ENCODE results near the gene MCL1.
A peak's percentile ranks its signal among the peaks of the same experiment; 100 is the strongest.

Gene MCL1

DNA sequence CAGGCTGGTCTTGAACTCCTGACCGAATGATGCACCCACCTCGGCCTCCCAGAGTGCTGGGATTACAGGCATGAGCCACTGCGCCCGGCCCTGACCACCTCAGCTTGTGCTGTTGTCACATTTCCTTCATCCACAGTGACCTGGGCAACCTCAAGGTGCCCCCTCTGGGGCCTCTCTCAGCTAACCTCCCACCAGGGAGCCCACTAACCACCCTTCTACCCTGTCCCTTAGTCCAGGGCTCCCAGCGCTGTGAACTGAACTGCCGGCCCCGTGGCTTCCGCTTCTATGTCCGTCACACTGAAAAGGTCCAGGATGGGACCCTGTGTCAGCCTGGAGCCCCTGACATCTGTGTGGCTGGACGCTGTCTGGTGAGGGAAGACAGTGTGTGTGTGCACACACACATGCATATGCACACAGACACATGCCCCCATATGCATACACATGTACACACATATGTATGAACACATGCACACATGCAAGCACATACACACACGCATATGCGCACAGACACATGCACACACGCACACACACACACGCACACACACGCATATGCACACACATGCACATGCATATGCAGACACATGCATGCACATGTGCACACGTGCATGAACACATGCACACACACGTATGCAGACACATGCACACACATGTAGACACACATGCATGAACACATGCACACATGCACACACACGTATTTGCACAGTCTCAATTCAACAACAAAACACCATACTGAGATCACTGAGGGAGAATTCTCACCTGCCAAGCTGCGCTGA, 24.0 kb downstream of the MCL1 start:
- DNase-seq: no peak

DNA sequence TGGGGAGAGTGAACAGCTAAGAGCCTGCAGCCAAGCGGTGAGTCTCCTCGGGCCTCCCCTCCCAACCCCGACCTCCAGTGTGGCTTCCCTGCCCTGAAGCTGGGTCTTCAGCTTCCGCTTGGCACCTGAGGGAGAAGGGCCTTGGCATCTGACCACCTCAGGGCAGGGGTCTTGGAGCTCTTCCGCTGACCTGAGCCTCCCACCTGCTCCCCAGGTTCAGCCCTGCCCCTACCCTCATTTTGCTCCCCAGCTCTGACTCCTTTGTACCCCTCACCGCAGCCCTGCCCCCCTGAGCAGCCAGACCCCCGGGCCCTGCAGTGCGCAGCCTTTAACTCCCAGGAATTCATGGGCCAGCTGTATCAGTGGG, 25.3 kb downstream of the MCL1 start:
- no peak for DNase-seq

DNA sequence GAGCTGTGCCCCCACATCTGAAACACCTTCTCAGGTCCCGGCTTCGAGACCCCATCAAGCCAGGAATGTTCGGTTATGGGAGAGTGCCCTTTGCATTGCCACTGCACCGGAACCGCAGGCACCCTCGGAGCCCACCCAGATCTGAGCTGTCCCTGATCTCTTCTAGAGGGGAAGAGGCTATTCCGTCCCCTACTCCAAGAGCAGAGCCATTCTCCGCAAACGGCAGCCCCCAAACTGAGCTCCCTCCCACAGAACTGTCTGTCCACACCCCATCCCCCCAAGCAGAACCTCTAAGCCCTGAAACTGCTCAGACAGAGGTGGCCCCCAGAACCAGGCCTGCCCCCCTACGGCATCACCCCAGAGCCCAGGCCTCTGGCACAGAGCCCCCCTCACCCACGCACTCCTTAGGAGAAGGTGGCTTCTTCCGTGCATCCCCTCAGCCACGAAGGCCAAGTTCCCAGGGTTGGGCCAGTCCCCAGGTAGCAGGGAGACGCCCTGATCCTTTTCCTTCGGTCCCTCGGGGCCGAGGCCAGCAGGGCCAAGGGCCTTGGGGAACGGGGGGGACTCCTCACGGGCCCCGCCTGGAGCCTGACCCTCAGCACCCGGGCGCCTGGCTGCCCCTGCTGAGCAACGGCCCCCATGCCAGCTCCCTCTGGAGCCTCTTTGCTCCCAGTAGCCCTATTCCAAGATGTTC, 25.9 kb downstream of the MCL1 start:
- no peak for DNase-seq

DNA sequence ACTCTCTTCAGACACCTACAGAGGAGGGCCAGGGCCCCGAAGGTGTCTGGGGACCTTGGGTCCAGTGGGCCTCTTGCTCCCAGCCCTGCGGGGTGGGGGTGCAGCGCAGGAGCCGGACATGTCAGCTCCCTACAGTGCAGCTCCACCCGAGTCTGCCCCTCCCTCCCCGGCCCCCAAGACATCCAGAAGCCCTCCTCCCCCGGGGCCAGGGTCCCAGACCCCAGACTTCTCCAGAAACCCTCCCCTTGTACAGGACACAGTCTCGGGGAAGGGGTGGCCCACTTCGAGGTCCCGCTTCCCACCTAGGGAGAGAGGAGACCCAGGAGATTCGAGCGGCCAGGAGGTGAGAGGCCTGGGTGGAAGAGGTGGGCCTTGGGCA, 26.5 kb downstream of the MCL1 start:
- no peak for DNase-seq

DNA sequence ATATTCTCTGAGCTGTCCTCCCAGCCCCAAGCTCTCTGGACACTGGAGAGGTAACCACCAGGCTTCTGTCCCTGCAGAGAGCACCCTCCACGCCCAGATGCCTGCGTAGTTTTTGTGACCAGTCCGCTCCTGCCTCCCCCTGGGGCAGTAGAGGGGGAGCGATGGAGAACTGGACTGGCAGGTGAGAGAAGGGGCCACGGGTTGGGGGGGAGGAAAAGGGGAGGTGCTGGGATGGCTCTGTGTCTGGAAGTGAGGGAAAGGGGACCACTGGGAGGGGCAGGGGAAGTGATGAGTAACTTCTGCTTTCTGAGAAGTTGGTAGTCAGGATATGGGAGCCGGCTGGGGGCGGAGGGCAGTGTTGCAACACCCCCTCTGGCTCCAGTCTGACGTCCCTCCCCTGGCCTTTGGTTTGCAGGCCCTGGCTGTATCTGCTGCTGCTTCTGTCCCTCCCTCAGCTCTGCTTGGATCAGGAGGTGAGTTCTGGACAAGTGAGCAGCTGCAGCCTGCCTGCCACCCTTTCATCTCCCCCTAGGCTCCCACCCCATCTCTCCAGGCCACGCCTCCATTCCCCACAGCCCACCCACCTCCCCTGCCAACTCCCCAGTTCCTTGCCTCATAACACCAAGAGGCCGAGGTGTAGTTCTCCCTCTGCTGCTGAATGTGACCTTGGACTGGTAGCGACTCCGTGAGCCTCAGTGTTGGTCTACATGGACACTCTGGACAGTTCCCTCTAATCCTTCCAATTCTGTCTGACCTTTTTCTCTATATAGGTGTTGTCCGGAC, 27.1 kb downstream of the MCL1 start:
- DNase-seq: no peak

DNA sequence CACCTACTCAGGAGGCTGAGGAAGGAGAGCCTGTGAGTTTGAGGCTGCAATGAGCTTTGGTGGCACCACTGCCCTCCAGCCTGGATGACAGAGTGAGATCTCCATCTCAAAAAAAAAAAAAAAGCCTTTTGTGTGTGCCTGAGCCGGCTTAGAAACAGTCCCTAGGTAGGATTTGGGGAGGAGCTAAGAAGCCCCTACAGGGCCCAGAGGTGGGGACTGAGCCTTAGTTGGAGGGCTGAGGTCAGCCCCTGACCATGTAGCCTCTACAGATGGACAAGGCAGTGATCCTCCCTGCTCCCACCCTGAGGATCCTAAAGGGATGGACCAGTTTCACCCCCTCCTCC, 27.7 kb downstream of the MCL1 start:
- no peak for DNase-seq

DNA sequence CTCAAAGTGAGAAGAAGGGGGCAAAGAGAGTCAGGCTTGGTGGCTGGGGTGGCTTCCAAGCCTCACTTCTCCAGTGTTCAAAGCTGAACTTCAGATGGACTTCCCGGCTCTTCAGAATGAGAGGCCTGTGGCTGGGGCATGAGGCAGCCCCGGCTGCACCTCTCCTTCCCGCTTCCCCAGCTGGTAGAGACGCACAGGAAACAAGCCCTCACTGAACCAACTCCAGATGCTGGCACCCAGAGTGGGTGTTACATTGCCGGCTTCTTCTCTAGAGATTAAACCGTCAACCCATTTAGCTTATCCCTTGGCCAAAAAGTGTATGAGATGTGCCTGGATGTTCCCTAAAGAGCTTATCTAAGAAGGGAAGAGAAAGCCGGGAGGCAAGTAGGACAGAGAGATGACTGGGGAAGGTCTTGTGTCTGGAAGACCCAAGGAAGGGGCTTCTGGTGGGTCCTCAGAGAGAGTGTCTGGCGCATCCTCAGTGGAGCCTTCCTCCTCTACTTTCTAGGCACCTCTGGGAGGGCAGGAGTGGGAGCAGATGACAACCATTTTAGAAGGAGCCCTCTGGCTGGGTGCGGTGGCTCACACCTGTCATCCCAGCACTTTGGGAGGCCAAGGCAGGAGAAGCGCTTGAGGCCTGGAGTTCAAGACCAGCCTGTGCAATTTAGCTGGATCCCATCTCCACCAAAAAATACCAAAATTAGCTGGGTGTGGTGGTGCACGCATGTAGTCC, 28.2 kb downstream of the MCL1 start:
- no peak for DNase-seq

DNA sequence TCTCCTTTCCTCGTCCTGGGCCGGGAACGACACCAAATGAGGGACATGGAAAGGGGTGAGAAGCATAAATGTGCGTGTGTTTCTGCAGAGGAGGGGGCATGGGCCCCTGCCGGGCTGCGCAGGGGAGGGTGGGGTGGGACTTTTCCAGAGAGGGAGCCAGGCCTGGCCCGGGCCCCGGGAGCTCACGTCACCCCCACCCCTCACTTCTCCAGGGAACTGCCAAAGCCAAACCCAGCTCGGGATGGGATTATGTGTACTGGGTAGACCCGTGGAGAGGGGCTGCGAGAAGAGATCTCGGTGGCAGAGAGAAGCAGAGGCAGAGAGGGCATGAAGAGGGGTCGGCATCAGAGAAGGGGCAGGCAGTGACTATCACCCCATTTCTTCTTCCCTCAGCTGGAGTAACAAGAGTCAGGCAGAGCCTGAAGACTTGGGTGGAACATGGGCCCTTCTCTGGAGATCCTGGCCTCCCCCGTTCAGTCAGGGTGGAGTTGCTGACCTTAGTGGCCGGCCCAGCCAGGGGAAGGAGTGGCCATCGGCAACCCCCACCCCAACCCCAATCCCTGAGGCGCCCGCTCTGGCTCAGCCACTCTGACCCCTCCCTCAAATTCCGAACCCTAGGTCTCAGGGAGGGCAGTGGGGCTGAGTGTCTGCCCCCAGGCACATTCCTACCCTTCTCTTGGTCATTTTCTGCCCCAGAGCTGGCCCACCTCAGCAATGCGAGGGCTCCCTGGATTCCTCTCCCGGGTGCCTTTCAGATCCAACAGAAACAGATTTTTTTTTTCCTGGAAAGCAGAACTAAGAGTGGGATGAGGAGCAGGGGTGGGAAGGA, 29.0 kb downstream of the MCL1 start:
- no peak for DNase-seq

DNA sequence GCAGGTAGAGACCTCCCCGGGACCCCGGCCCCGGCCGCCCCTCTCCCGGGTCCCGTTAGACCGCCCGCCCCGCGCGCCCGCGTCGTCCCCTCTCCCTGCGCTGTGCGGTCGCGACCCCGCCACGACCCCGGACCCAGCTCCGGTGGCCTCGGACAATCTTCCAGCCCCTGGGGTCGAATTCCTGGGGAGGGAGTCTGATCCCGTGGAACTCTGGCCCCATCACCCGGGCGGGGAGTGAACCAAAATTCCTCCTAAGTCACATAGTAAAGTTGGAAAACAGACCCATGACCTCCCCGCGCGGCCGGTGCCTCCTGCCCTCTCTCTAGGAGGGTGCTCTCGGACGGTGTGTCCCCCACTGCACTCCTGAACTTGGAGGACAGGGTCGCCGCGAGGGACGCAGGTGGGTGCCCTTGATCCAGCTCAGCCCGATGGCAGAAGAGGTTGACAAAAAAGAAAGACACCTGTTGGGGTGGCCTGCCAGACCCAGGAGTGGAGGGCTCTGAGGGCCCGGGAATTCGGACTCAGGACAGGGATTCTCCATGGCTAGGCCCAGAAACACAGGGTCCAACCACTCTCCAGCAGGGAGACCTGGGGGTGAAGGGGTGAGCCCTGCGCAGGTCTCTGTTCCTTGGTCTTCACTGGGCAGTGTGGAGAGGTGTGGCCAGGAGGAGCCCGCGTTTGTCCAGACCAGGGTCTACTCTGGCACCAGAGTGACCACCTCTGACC, 29.8 kb downstream of the MCL1 start:
- DNase-seq: no peak

DNA sequence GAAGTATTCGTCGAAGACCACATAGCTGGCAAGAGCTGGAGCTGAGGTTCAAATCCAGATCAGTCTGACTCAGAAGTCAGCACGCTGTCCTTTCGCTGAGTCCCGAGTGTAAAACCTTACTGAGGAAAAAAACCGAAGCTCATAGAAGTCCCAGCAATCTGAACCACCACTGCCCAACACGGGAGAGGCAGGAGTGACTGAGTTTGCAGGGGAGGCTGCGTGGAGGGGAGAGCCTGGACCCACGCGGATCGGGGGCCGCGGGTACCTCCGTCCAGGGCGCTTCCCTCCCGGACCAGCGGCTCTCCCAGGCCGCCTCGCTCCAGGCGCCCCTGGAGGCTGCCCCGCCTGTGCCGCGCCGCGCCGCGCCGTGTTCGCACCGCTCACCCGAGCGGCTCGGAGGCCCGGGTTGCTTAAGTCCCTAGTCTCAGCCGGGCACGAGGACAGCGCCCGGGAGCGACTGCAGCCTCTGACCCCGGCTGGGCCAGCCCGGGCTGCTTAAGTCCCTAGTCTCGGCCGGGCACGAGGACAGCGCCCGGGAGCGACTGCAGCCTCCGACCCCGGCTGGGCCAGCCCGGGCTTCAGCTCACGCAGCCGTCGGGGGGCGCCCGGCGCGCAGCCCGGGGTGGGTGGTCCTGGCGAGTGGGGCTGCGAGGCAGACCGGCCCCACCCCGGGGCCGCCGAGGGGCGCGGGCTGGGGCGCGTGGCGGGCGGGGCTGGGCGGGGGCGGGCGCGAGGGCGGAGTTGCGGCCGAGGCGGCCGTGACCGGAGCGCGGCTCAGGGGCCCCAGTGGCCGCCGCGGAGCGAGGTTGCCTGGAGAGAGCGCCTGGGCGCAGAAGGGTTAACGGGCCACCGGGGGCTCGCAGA, 30.5 kb downstream of the MCL1 start, which contains the start of gene ADAMTSL4:
ADAMTSL4 (plus strand) TSS at position 777 of the 864 bp plus-strand sequence. CDS start 2,881 bp downstream, outside the sequence.
- no peak for DNase-seq

DNA sequence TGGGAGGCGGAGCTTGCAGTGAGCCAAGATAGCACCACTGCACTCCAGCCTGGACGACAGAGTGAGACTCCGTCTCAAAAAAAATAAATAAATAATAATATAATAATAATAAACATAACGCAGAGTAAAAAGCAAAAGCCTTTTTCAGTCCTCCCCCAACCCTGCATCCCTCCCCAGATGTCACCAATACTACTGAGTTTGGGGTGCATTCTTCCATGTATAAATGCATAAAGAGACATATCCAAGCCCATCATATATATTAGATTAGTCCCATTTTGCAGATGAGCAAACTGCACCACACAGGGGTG, 31.1 kb downstream of the MCL1 start:
- no peak for DNase-seq

DNA sequence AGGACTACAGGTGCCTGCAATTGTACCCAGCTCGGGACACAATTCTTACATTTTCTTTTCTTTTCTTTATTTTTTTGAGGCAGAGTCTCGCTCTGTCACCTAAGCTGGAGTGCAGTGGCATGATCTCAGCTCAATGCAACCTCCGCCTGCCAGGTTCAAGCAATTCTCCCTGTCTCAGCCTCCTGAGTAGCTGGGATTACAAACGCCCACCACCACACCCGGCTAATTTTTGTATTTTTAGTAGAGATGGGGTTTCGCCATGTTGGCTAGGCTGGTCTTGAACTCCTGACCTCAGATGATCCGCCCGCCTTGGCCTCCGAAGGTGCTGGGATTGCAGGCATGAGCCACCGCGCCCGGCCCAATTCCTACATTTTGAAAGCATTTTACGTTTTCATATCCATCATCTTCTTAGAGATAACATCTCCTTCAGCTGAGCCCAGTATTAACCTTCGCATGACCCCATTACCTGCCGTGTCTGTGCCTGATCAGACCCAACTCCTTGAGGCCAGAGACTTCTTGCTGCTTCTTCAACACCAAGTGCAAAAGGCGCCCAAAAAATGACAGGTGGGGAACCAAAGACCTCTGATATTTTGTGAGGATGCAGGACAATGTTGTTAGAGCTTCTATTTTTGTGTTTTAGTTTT, 33.0 kb downstream of the MCL1 start:
- DNase-seq: no peak

DNA sequence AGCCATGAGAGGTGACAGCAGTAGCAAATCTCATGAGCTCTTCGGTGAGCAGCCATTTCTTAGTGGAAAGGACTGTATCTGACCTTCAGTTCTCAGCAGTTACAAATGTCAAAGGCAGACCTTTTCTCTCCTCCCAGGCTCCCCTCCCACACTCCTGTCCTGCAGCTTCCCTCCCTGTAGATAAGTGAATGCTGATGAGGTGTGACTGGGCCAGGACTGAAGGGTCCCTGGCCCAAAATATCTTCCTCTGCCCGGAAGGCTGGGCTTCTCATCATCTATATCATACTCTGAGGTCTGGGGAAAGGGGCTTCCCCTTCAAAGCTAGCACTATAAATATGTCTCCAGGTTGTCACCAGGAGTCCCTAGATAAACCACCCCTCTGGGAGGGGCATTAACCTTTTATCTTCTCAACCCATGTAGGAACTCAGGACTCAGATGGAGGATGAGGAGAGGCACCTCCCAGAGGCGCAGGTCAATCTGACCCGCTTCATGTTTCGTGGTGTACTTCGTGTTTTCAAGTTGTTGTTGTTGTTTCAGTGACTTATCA, 33.9 kb downstream of the MCL1 start:
- DNase-seq: no peak

DNA sequence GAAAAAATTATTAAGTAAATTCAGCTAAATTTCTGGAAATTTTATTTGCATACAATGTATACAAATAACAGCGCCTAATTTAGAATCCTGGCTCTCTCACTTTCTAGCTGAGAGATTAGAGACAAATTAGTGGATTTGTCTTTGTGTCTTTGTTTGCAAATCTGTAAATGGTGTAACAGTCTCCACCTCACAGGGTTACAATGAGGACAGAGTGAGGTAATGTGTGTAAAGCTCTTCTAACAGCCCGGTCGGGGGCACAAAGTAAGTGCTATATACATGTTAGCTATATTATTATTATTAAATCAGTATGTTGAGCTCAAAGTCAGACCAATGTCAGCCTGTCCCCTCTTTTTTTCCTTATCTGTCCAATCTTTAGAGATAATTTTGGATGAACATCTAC, 35.2 kb downstream of the MCL1 start:
- no peak for DNase-seq

DNA sequence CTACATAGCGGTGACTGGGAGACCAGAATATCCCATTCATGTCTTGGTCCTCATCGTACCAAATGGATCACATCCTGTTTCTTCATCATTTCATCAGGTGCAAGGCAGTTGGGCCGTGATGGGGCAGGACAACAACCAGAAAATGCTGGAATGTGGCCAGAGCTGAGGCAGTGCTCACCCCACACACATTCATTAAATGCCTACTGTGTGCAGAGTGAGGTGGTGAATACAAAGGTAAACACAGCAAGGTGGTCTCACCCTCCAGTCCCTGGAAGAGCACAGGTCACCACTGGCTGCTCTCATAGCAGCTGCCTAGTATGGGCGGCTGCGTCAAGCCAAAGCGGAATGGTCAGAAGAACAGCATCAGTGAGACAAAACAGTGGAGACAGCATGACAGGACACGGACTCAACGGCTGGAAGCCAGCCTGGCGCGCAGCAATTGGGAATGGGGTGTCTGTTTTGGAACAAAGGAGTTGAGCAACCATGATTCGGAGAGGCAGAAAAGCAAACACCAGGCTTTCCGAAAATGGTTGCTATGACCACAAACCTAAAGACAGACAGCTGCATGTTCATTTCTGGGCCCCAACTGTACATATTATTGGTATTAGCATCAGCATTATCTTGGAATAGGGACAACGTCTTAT, 35.8 kb downstream of the MCL1 start:
- peak; percentile 49 for DNase-seq

DNA sequence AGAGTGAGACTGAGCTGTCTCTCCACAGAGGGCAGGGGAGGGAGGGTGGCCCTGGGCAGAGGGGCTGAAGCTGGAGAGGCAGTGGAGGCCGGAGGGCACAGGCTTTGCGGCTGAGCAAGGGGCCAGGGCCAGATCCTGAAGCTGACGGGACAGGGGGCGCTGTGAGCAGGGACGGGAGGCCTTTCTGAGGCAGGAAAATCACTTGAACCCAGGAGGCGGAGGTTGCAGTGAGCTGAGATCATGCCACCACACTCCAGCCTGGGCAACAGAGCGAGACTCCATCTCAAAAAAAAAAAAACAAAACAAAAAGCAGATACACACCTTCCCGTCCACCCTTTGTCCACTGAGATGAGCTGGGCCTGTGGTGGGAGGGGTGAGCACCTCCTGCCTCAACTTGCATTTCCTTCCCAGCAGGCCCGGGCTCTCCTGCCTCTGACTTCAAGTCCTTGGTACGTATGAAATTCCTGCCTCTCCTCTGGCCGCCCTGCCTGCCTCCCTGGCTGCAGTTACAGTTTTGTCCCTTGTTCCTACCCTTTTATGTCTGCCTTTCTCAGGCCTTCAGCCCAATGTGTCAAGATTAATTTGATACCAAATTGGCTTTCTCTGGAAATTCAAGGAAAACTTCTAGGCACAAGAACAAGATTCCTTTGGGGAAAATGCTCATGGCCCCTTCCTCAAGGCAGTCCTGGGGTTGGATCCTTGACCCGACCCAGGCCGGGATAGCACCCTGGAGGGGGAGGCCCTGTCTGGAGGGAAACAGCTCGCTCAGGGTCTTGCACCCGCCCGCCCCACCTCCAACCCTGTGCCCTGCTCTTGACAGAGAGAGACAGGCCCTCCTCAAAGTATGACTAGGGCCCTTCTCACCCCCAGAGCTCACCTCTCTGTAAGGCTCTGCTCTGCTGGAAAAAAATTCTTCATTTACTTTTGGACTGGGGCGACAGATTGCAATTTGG, 41.4 kb downstream of the MCL1 start:
- DNase-seq: no peak

DNA sequence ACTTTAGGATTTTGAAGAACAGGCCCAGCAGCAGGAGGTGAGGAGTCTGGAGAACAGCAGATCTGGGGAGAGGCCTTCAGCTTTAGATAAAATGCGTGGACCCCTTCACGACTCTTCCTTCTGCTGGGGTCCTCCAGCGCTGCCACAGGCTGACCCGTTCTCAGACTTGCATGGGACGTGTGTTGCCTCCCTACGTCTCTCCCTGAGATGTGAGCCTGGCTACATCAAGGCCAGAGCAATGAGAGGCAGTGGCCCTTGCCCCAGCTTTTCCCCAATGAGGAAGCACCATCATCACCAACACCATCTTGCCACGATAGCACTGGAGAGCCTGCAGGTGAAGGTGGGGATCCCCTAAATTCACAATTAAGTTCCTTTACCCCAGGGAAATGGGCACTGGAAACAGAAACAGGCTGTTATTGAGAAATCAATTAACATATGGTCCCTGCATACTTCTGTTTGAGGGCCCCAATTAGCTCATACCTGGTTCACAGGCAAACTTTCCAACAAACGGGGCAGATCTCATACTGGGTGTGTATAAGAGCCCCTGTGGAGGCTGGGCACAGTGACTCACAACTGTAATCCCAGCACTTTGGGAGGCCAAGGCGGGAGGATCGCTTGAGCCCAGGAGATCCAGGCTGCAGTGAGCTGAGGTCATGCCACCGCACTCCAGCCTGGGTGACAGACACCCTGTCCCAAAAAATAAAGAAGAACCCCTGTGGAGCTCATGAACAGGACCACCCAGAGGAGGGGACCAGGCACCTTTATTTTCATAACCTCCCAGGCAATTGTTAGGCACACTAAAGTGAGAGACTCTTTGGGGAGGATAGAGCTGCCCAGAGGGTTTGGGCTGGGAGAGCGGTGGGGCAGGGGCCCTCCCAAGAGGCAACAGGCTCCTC, 42.3 kb downstream of the MCL1 start:
- DNase-seq: no peak
